ENCODE results near the gene UBE2G2. TPM values are rescaled to one million over a fixed set of nuclear protein-coding genes. Genes with fewer than 3 reads are reported as not detected.

UBE2G2 gene
- total RNA-seq, 1 experiment from 2014 or later, result 121 TPM

GRCh38 chr21:44834951-44835646, 33.5 kb upstream of the UBE2G2 start:
- no peaks in the 10 kb centered on the region for H3K9me3 ChIP-seq (ENCODE audit: control insufficient read depth, low read depth, low read length)
- no peak overlapping the region for H3K4me3 Mint-ChIP-seq
- H3K4me1 Mint-ChIP-seq, result peaks cover 3 to 9% of the 10 kb centered on the region in 2 experiments; a peak in 2 of 4 replicates

More at GRCh38 chr21:44834951-44835646, 33.5 kb upstream of the UBE2G2 start:
- H3K4me2 ChIP-seq (ENCODE audit: insufficient read depth, insufficient read length, low read length), result no peak overlapping the region
- H3K9ac ChIP-seq (ENCODE audit: extremely low read depth, insufficient read length, low read length), result no peak overlapping the region
- H3T11ph ChIP-seq (ENCODE audit: low read length), result no peak overlapping the region
- no peaks in the 10 kb centered on the region for H3K79me2 ChIP-seq (ENCODE audit: insufficient read depth, low read length)
- H4K91ac ChIP-seq (ENCODE audit: insufficient read length, low read depth, low read length), result no peak overlapping the region
- H4K8ac ChIP-seq (replicated peaks; ENCODE audit: insufficient read length, low read depth, low read length), result no peak overlapping the region
- H3K4ac ChIP-seq (ENCODE audit: low read depth, low read length), result no peak overlapping the region
- H3K23ac ChIP-seq (ENCODE audit: insufficient read length, low read depth, low read length), result no peak overlapping the region
- H2AK5ac ChIP-seq (ENCODE audit: insufficient read length, low read length), result no peak overlapping the region
- no peak overlapping the region for H2BK120ac ChIP-seq (ENCODE audit: low read depth, low read length, poor library complexity, severe bottlenecking)
- Mint-ChIP-seq H3K27ac (no peak overlapping the region), H3K27me3 (ENCODE audit: low read depth) (peaks cover under 1% of the 10 kb centered on the region), H3K36me3 (ENCODE audit: insufficient read depth in 1 of 3, low read depth in 3 of 3) (no peaks in the 10 kb centered on the region; a peak in 1 of 7 replicates), H3K9me3 (no peaks in the 10 kb centered on the region; a peak in 1 of 5 replicates)
- H3K27ac ChIP-seq (ENCODE audit: insufficient read length, low read depth, low read length), result no peak overlapping the region
- H3K18ac ChIP-seq (ENCODE audit: insufficient read length, low read depth, low read length), result no peak overlapping the region
- H2BK12ac ChIP-seq (ENCODE audit: insufficient read length, low read depth, low read length), result no peak overlapping the region
- no peaks in the 10 kb centered on the region for H3K23me2 ChIP-seq (ENCODE audit: insufficient read length, low read depth, low read length, poor library complexity, severe bottlenecking)
- H4K20me1 ChIP-seq (ENCODE audit: control insufficient read depth, insufficient read depth, insufficient read length), result no peaks in the 10 kb centered on the region
- DNase-seq, result no peak
- H3K56ac ChIP-seq (ENCODE audit: insufficient read length, low read depth, low read length), result no peak overlapping the region
- TF ChIP-seq, protein P1, sequence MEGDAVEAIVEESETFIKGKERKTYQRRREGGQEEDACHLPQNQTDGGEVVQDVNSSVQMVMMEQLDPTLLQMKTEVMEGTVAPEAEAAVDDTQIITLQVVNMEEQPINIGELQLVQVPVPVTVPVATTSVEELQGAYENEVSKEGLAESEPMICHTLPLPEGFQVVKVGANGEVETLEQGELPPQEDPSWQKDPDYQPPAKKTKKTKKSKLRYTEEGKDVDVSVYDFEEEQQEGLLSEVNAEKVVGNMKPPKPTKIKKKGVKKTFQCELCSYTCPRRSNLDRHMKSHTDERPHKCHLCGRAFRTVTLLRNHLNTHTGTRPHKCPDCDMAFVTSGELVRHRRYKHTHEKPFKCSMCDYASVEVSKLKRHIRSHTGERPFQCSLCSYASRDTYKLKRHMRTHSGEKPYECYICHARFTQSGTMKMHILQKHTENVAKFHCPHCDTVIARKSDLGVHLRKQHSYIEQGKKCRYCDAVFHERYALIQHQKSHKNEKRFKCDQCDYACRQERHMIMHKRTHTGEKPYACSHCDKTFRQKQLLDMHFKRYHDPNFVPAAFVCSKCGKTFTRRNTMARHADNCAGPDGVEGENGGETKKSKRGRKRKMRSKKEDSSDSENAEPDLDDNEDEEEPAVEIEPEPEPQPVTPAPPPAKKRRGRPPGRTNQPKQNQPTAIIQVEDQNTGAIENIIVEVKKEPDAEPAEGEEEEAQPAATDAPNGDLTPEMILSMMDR (conservative IDR thresholded peaks at IDR 0.05), result no peak
- H3K14ac ChIP-seq (ENCODE audit: insufficient read depth, low read length), result no peak overlapping the region
- WGBS (ENCODE audit: extremely low coverage, insufficient read length, low lambda C conversion rate), result no CpG with 5 or more reads among the region's 29 CpGs
- no peak overlapping the region for H2BK15ac ChIP-seq (ENCODE audit: low read depth, low read length)
- no peak overlapping the region for H4K5ac ChIP-seq (ENCODE audit: insufficient read length, low read depth, low read length)
- H3K27me3 ChIP-seq (ENCODE audit: insufficient read depth, low read length), result no peaks in the 10 kb centered on the region
- no peaks in the 10 kb centered on the region for H3K4me1 ChIP-seq (ENCODE audit: insufficient read depth, low read length)
- H2BK5ac ChIP-seq (ENCODE audit: insufficient read length, low read length), result no peak overlapping the region
- no peak overlapping the region for H2BK20ac ChIP-seq (ENCODE audit: low read depth, low read length, poor library complexity, severe bottlenecking)
- no peaks in the 10 kb centered on the region for H3K79me1 ChIP-seq (ENCODE audit: insufficient read depth, low read depth, low read length, poor library complexity, severe bottlenecking)
- no peak overlapping the region for H2AFZ ChIP-seq (ENCODE audit: low read length)

Measured in H9 (cell line).